GM23338 (cell line): ENCODE results near the gene SMOC2.

ENCODE experiments used
- CREB1 ChIP-seq: fragments of 250-450 bp; sonication (Bioruptor Pico); IDR thresholded peaks from 2 replicates; pipeline ENCODE4 v1.5.0; 2020; ENCODE audit warnings: low read depth, mild to moderate bottlenecking, moderate library complexity
- CTCF ChIP-seq, 2 experiments: fragments of 200-600 bp in 1 of 2; sonication (generic) in 1 of 2; conservative IDR thresholded peaks; 2 replicates each; pipeline versions ENCODE4 v1.5.1 to v1.6.1; 2016 to 2017; ENCODE audit warnings: antibody characterized with exemption in 2 of 2, low read depth in 2 of 2, mild to moderate bottlenecking in 2 of 2, moderate library complexity in 1 of 2
- EZH2 ChIP-seq: fragments of 200-600 bp; sonication (generic); IDR thresholded peaks from one replicate; pipeline ENCODE4 v1.8.0; 2017; ENCODE audit warnings: antibody characterized with exemption, mild to moderate bottlenecking, low read depth; ENCODE audit not compliant: unreplicated experiment
- EZH2phosphoT487 ChIP-seq: fragments of 200-600 bp; sonication (generic); IDR thresholded peaks from one replicate; pipeline ENCODE4 v1.8.1; 2018; ENCODE audit warnings: antibody characterized with exemption; ENCODE audit not compliant: unreplicated experiment
- NANOG ChIP-seq: IDR thresholded peaks from 2 replicates; pipeline ENCODE4 v1.6.1; 2016; ENCODE audit warnings: antibody characterized with exemption, borderline replicate concordance
- POLR2AphosphoS5 ChIP-seq: IDR thresholded peaks from 2 replicates; pipeline ENCODE4 v1.6.1; 2016; ENCODE audit warnings: antibody characterized with exemption, low read depth
- REST ChIP-seq: IDR thresholded peaks from one replicate; pipeline ENCODE4 v1.6.1; 2018; ENCODE audit warnings: antibody characterized with exemption; ENCODE audit not compliant: unreplicated experiment
- STAT1 ChIP-seq: IDR thresholded peaks from one replicate; pipeline ENCODE4 v1.6.1; 2016; ENCODE audit warnings: antibody characterized with exemption; ENCODE audit not compliant: unreplicated experiment
- ZNF114 ChIP-seq: fragments of 250-450 bp; sonication (Bioruptor Pico); IDR thresholded peaks from 2 replicates; pipeline ENCODE4 v1.5.0; 2020; ENCODE audit warnings: mild to moderate bottlenecking, moderate library complexity
- ZNF331 ChIP-seq: fragments of 250-450 bp; sonication (Bioruptor Pico); IDR thresholded peaks from 2 replicates; pipeline ENCODE4 v1.5.0; 2020; ENCODE audit warnings: low read depth, mild to moderate bottlenecking, moderate library complexity

DNA sequence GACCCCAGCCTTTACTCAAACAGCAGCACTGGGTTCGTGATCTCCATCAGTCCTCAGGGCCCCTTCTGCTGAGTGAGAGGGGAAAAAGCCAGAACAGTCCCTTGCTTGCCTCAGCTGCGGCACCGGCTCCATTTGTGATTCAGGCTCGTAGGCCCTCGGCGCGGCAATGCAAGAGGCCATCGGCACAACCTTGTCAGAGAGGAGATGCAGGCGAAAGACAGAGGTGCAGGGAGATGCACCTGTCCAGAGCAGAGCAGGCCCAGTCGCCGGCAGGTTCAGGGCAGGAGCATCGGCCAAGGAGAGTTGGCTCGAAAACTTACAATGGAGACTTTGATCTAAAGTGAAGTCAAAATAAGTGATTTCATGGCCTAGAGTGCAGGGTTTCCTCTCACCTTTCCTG lies 171.6 kb downstream of the SMOC2 start:
- TF ChIP-seq CTCF (conservative IDR thresholded peaks at IDR 0.05; ENCODE audit: low read depth in 2 of 2) (no peak), POLR2AphosphoS5 (no peak), EZH2 (no peak), REST (no peak), EZH2phosphoT487 (no peak), ZNF331 (CRISPR knock-in tag) (no peak), CREB1 (no peak), NANOG (no peak), ZNF114 (CRISPR knock-in tag) (no peak), STAT1 (no peak)
